ENCODE measurements around the gene CNKSR3.

Gene CNKSR3

GRCh38 chr6:154502553-154502952, 7.9 kb downstream of the CNKSR3 start:
- no peak for DNase-seq (ENCODE audit: low spot score)

- no peak for DNase-seq (ENCODE audit: low spot score)
Observed at GRCh38 chr6:154501578-154501868, 9.0 kb downstream of the CNKSR3 start.

GRCh38 chr6:154500769-154501577, 9.5 kb downstream of the CNKSR3 start:
- DNase-seq (ENCODE audit: low spot score): no peak

GRCh38 chr6:154499855-154500589, 10.5 kb downstream of the CNKSR3 start:
- no peak for DNase-seq (ENCODE audit: low spot score)

GRCh38 chr6:154498340-154498934, 12.0 kb downstream of the CNKSR3 start:
- no peak for DNase-seq (ENCODE audit: low spot score)

- no peak for DNase-seq (ENCODE audit: low spot score)
Observed at GRCh38 chr6:154496793-154497517, 13.5 kb downstream of the CNKSR3 start.

GRCh38 chr6:154496186-154496585, 14.3 kb downstream of the CNKSR3 start:
- no peak for DNase-seq (ENCODE audit: low spot score)

- no peak for DNase-seq (ENCODE audit: low spot score)
Observed at GRCh38 chr6:154494592-154495311, 15.7 kb downstream of the CNKSR3 start.

- no peak for DNase-seq (ENCODE audit: low spot score)
Observed at GRCh38 chr6:154491567-154492470, 18.7 kb downstream of the CNKSR3 start.

GRCh38 chr6:154489822-154490221, 20.7 kb downstream of the CNKSR3 start:
- DNase-seq (ENCODE audit: low spot score): no peak

GRCh38 chr6:154488802-154489437, 21.6 kb downstream of the CNKSR3 start:
- peak; percentile 58 for DNase-seq (ENCODE audit: low spot score)

- no peak for DNase-seq (ENCODE audit: low spot score)
Observed at GRCh38 chr6:154488248-154488593, 22.3 kb downstream of the CNKSR3 start.

- no peak for DNase-seq (ENCODE audit: low spot score)
Observed at GRCh38 chr6:154487367-154488247, 22.9 kb downstream of the CNKSR3 start.

- DNase-seq (ENCODE audit: low spot score): no peak
Observed at GRCh38 chr6:154485815-154486214, 24.7 kb downstream of the CNKSR3 start.

- DNase-seq (ENCODE audit: low spot score): no peak
Observed at GRCh38 chr6:154484942-154485341, 25.5 kb downstream of the CNKSR3 start.

- DNase-seq (ENCODE audit: low spot score): no peak
Observed at GRCh38 chr6:154482858-154483257, 27.6 kb downstream of the CNKSR3 start.

- no peak for DNase-seq (ENCODE audit: low spot score)
Observed at GRCh38 chr6:154481521-154482013, 28.9 kb downstream of the CNKSR3 start.

GRCh38 chr6:154479771-154480639, 30.5 kb downstream of the CNKSR3 start:
- peak; percentile 20 for DNase-seq (ENCODE audit: low spot score)

All from AG08396 (cell line).